Neural cell (in vitro differentiated cells): ENCODE measurements around the gene MTNR1A. TPM values are rescaled to one million over a fixed set of nuclear protein-coding genes. Genes with fewer than 3 reads are reported as not detected.

Experiments
- H2AFZ ChIP-seq: fragments of 200-600, 300-800 bp; sonication (generic), shearing (Covaris generic); 2 replicates; pipeline ENCODE4 v1.6.0; 2014; ENCODE audit warnings: low read depth, mild to moderate bottlenecking, antibody characterized with exemption, low read length, moderate library complexity
- H3F3A ChIP-seq: fragments of 200-600 bp; shearing (Covaris generic); 2 replicates; pipeline ENCODE4 v1.6.1; 2016; ENCODE audit warnings: mild to moderate bottlenecking, moderate library complexity, mixed read lengths, antibody characterized with exemption, low read length; ENCODE audit not compliant: insufficient read depth, poor library complexity, severe bottlenecking
- H3K27ac ChIP-seq: fragments of 200-600, 300-800 bp; sonication (generic), shearing (Covaris generic); 2 replicates; pipeline ENCODE4 v1.5.1; 2014; ENCODE audit warnings: mild to moderate bottlenecking, low read length, moderate library complexity
- H3K27me3 ChIP-seq: fragments of 300-800, 200-600 bp; sonication (generic), shearing (Covaris generic); 2 replicates; pipeline ENCODE4 v1.6.0; 2014; ENCODE audit warnings: mild to moderate bottlenecking, low read depth, low read length, moderate library complexity; ENCODE audit not compliant: insufficient read depth
- H3K36me3 ChIP-seq: fragments of 300-800, 200-600 bp; sonication (generic), shearing (Covaris generic); 2 replicates; pipeline ENCODE4 v1.5.1; 2014; ENCODE audit warnings: mild to moderate bottlenecking, antibody characterized with exemption, low read length, moderate library complexity; ENCODE audit not compliant: insufficient read depth
- H3K4me2 ChIP-seq: fragments of 300-800, 200-600 bp; sonication (generic), shearing (Covaris generic); 2 replicates; pipeline ENCODE4 v1.6.0; 2014; ENCODE audit warnings: mild to moderate bottlenecking, low read length
- H3K4me3 ChIP-seq: fragments of 300-800, 200-600 bp; sonication (generic), shearing (Covaris generic); 2 replicates; pipeline ENCODE4 v1.5.1; 2014; ENCODE audit warnings: mild to moderate bottlenecking, low read length, moderate library complexity
- H3K79me2 ChIP-seq: fragments of 200-600 bp; shearing (Covaris generic); replicated peaks from 2 replicates; pipeline ENCODE4 v1.6.0; 2014; ENCODE audit warnings: mild to moderate bottlenecking, low read length, moderate library complexity; ENCODE audit not compliant: insufficient read depth
- H3K9ac ChIP-seq: fragments of 300-800, 200-600 bp; sonication (generic), shearing (Covaris generic); 2 replicates; pipeline ENCODE4 v1.6.1; 2016; ENCODE audit warnings: mild to moderate bottlenecking, low read length, mixed read lengths
- H3K9me2 ChIP-seq: fragments of 200-600 bp; shearing (Covaris generic); 2 replicates; pipeline ENCODE4 v1.6.1; 2016; ENCODE audit warnings: mild to moderate bottlenecking, low read length, mixed read lengths; ENCODE audit not compliant: insufficient read depth
- H3K9me3 ChIP-seq: fragments of 200-600, 300-800 bp; sonication (generic), shearing (Covaris generic); 2 replicates; pipeline ENCODE4 v1.6.1; 2016; ENCODE audit warnings: mild to moderate bottlenecking, mixed run types, low read length, moderate library complexity, mixed read lengths
- H4K20me1 ChIP-seq: fragments of 200-600 bp; shearing (Covaris generic); 2 replicates; pipeline ENCODE4 v1.6.1; 2016; ENCODE audit warnings: mild to moderate bottlenecking, mixed run types; ENCODE audit not compliant: insufficient read depth
- EP300 ChIP-seq: fragments of 450-650 bp; conservative IDR thresholded peaks from 2 replicates; pipeline ENCODE4 v1.6.1; 2014; ENCODE audit warnings: antibody characterized with exemption, mild to moderate bottlenecking, moderate library complexity; ENCODE audit not compliant: poor library complexity, severe bottlenecking
- EZH2 ChIP-seq: fragments of 200-600, 300-800 bp; shearing (Covaris generic), sonication (generic); IDR thresholded peaks from 2 replicates; pipeline ENCODE4 v1.6.1; 2014; ENCODE audit warnings: antibody characterized with exemption, low read length, borderline replicate concordance, mild to moderate bottlenecking; ENCODE audit not compliant: insufficient read depth, poor library complexity, severe bottlenecking
- MXI1 ChIP-seq: fragments of 450-650 bp; conservative IDR thresholded peaks from 2 replicates; pipeline ENCODE4 v1.6.1; 2014; ENCODE audit warnings: antibody characterized with exemption, mild to moderate bottlenecking; ENCODE audit not compliant: poor library complexity, severe bottlenecking
- POLR2AphosphoS5 ChIP-seq: IDR thresholded peaks from 2 replicates; pipeline ENCODE4 v1.6.1; 2012
- RAD21 ChIP-seq: fragments of 450-650 bp; conservative IDR thresholded peaks from 2 replicates; pipeline ENCODE4 v1.6.1; 2014; ENCODE audit warnings: antibody characterized with exemption, mild to moderate bottlenecking, moderate library complexity
- SMC3 ChIP-seq: fragments of 450-650 bp; conservative IDR thresholded peaks from 2 replicates; pipeline ENCODE4 v1.6.1; 2014; ENCODE audit warnings: antibody characterized with exemption, mild to moderate bottlenecking, moderate library complexity; ENCODE audit not compliant: poor library complexity
- TAF1 ChIP-seq: IDR thresholded peaks from 2 replicates; pipeline ENCODE4 v1.6.1; 2012; ENCODE audit warnings: low read depth
- polyA plus RNA-seq: library from polyadenylated mRNA; depleted of rRNA; stranded (reverse); fragments of >200 nt; gene quantifications from 2 replicates; pipeline ENCODE4 v1.2.3, GENCODE V29; 2014
- TF ChIP-seq, protein P1 (sequence below): fragments of 450-650 bp; IDR thresholded peaks from 2 replicates; pipeline ENCODE4 v1.5.1; 2014; ENCODE audit warnings: antibody characterized with exemption, mild to moderate bottlenecking, moderate library complexity; ENCODE audit not compliant: poor library complexity, severe bottlenecking
- TF ChIP-seq, protein P2 (sequence below): IDR thresholded peaks from 2 replicates; pipeline ENCODE4 v1.6.1; 2012; ENCODE audit warnings: borderline replicate concordance

Gene MTNR1A
- polyA plus RNA-seq, 1 donor from 2014 or later: not detected

DNA sequence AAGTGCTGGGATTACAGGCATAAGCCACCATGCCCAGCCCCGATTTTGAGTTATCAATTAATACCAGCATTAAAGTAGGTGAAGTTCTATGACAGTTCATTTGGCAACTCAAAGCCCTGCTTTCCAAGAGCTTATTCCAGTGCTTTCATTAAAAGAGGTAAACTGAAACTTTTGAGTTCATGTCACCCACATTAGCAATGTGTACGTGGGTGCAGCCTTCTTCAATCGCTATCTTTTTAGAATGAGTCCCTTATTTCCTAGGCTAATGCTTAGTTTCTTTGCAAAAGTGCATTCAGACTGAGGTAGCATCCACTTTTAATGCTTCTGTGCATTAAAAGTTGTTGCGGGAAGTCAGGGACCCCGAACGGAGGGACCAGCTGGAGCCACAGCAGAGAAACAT lies 26.1 kb upstream of the MTNR1A start:
- TF ChIP-seq, protein P1, sequence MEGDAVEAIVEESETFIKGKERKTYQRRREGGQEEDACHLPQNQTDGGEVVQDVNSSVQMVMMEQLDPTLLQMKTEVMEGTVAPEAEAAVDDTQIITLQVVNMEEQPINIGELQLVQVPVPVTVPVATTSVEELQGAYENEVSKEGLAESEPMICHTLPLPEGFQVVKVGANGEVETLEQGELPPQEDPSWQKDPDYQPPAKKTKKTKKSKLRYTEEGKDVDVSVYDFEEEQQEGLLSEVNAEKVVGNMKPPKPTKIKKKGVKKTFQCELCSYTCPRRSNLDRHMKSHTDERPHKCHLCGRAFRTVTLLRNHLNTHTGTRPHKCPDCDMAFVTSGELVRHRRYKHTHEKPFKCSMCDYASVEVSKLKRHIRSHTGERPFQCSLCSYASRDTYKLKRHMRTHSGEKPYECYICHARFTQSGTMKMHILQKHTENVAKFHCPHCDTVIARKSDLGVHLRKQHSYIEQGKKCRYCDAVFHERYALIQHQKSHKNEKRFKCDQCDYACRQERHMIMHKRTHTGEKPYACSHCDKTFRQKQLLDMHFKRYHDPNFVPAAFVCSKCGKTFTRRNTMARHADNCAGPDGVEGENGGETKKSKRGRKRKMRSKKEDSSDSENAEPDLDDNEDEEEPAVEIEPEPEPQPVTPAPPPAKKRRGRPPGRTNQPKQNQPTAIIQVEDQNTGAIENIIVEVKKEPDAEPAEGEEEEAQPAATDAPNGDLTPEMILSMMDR: no peak
- TF ChIP-seq EP300: no peak
- no peak for TF ChIP-seq RAD21
- no peak for TF ChIP-seq TAF1
- no peak for TF ChIP-seq POLR2AphosphoS5
- no peak for TF ChIP-seq MXI1
- no peak for TF ChIP-seq EZH2
- TF ChIP-seq, protein P2, sequence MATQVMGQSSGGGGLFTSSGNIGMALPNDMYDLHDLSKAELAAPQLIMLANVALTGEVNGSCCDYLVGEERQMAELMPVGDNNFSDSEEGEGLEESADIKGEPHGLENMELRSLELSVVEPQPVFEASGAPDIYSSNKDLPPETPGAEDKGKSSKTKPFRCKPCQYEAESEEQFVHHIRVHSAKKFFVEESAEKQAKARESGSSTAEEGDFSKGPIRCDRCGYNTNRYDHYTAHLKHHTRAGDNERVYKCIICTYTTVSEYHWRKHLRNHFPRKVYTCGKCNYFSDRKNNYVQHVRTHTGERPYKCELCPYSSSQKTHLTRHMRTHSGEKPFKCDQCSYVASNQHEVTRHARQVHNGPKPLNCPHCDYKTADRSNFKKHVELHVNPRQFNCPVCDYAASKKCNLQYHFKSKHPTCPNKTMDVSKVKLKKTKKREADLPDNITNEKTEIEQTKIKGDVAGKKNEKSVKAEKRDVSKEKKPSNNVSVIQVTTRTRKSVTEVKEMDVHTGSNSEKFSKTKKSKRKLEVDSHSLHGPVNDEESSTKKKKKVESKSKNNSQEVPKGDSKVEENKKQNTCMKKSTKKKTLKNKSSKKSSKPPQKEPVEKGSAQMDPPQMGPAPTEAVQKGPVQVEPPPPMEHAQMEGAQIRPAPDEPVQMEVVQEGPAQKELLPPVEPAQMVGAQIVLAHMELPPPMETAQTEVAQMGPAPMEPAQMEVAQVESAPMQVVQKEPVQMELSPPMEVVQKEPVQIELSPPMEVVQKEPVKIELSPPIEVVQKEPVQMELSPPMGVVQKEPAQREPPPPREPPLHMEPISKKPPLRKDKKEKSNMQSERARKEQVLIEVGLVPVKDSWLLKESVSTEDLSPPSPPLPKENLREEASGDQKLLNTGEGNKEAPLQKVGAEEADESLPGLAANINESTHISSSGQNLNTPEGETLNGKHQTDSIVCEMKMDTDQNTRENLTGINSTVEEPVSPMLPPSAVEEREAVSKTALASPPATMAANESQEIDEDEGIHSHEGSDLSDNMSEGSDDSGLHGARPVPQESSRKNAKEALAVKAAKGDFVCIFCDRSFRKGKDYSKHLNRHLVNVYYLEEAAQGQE: no peak
- TF ChIP-seq SMC3: no peak
- Histone ChIP-seq H3K79me2 (no peaks in the 10 kb centered on the region), H3K4me3 (no peak overlapping the region), H3K27ac (no peak overlapping the region), H3K4me2 (no peak overlapping the region), H3K9ac (no peak overlapping the region), H2AFZ (no peak overlapping the region), H3K36me3 (no peaks in the 10 kb centered on the region), H3F3A (no peaks in the 10 kb centered on the region), H3K9me2 (no peaks in the 10 kb centered on the region), H4K20me1 (no peaks in the 10 kb centered on the region), H3K9me3 (no peaks in the 10 kb centered on the region), H3K27me3 (no peaks in the 10 kb centered on the region)

DNA sequence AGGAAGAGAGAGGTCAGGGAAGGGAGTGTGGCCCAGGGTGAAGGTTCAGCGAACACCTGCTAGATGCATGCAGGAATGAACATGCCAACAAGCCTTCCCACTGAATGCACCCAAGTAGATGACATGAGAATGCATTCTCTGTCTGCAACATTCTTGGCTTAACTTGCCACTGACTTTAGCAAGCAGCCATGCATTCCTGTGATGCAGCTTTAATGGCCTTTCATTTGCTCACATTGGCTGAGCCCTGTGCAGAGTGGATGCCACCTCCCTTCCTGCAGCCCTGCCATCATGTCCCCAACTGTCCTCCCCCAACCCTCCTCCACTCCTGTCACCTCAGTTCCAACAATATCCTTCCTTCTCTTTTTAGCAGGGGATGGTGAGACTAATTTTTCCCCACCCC lies 25.3 kb upstream of the MTNR1A start:
- Histone ChIP-seq H3F3A (no peaks in the 10 kb centered on the region), H2AFZ (no peak overlapping the region), H3K79me2 (no peaks in the 10 kb centered on the region), H3K27ac (no peak overlapping the region), H3K27me3 (no peaks in the 10 kb centered on the region), H3K36me3 (no peaks in the 10 kb centered on the region), H4K20me1 (no peaks in the 10 kb centered on the region), H3K9me2 (no peaks in the 10 kb centered on the region), H3K4me3 (no peak overlapping the region), H3K4me2 (no peak overlapping the region), H3K9ac (no peak overlapping the region), H3K9me3 (no peaks in the 10 kb centered on the region)
- TF ChIP-seq POLR2AphosphoS5: no peak
- TF ChIP-seq EZH2: no peak
- no peak for TF ChIP-seq MXI1
- no peak for TF ChIP-seq SMC3
- no peak for TF ChIP-seq RAD21
- no peak for TF ChIP-seq TAF1
- TF ChIP-seq, protein P1: no peak
- TF ChIP-seq, protein P2: no peak
- TF ChIP-seq EP300: no peak
